Measurements from ENCODE around the gene CDC42BPA. TPM values are rescaled to one million over a fixed set of nuclear protein-coding genes. Genes with fewer than 3 reads are reported as not detected.

Gene CDC42BPA, protein sequence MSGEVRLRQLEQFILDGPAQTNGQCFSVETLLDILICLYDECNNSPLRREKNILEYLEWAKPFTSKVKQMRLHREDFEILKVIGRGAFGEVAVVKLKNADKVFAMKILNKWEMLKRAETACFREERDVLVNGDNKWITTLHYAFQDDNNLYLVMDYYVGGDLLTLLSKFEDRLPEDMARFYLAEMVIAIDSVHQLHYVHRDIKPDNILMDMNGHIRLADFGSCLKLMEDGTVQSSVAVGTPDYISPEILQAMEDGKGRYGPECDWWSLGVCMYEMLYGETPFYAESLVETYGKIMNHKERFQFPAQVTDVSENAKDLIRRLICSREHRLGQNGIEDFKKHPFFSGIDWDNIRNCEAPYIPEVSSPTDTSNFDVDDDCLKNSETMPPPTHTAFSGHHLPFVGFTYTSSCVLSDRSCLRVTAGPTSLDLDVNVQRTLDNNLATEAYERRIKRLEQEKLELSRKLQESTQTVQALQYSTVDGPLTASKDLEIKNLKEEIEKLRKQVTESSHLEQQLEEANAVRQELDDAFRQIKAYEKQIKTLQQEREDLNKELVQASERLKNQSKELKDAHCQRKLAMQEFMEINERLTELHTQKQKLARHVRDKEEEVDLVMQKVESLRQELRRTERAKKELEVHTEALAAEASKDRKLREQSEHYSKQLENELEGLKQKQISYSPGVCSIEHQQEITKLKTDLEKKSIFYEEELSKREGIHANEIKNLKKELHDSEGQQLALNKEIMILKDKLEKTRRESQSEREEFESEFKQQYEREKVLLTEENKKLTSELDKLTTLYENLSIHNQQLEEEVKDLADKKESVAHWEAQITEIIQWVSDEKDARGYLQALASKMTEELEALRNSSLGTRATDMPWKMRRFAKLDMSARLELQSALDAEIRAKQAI (N-terminal part only)
- total RNA-seq = 88.1 and 92.6 TPM in 2 replicates
- 23.6 and 26.1 TPM in 2 replicates for polyA plus RNA-seq
- polyA plus RNA-seq (2011; cell fraction: cytosol; rRNA removed) = 23.8 and 26.7 TPM in 2 replicates
- 64.0 and 65.6 TPM in 2 replicates for polyA plus RNA-seq (2011; cell fraction: nucleus; rRNA removed)
- polyA plus RNA-seq (2012) = 33.5 and 44.2 TPM in 2 replicates
- polyA minus RNA-seq = 106 and 109 TPM in 2 replicates
- 14.7 TPM for polyA minus RNA-seq (2011; cell fraction: cytosol; rRNA and poly(A)+ RNA removed)
- polyA minus RNA-seq (2011; cell fraction: nucleus; rRNA and poly(A)+ RNA removed) = 258 and 326 TPM in 2 replicates
- Bru-seq, nascent RNA = percentile 97 among the genes with signal in this experiment
- BruChase-seq, experiment 1, labeled RNA remaining after a 6-hour chase = percentile 91 among the genes with signal in this experiment
- percentile 95 among the genes with signal in this experiment for BruChase-seq, experiment 2, labeled RNA remaining after a 2-hour chase
- long read RNA-seq, full-length matches to known transcripts = 5 of 38 reads
- long read RNA-seq, partial matches to known transcripts = 12 of 38 reads
- long read RNA-seq, other reads (novel, unspliced or antisense) = 21 of 38 reads

GRCh38 chr1:227318016-227318852 is at the start of gene CDC42BPA:
TSS of gene CDC42BPA (minus strand) at chr1:227318492. CDS start at chr1:227317182, 1,310 bp downstream.
- no peaks in the 10 kb centered on the region for H4K20me1 ChIP-seq (replicated peaks; ENCODE audit: control insufficient read depth, extremely low read depth, insufficient read depth, low read length)
- no peaks in the 10 kb centered on the region for H3K27me3 ChIP-seq (ENCODE audit: control insufficient read depth in 2 of 2, insufficient read depth in 2 of 2, low read length in 2 of 2)
- dilution Hi-C loops (cut with MboI; ENCODE audit: extremely low pct_ligation_motif_present, low sequenced_read_pairs) (loop anchor here (25.0 kb wide), 1 partner anchor 119 kb away; no protein-coding TSS in a partner anchor), intact Hi-C loops (cut with micrococcal nuclease) (loop anchor here (1.0 to 5.0 kb wide), 7 partner anchors 33 to 326 kb away; no protein-coding TSS in a partner anchor)
- CTCF ChIA-PET = interaction anchor here (0.6 to 1.6 kb wide), 10 partner anchors 10 to 186 kb away, joined by 3 to 8 read pairs (median 4); no protein-coding TSS in a partner anchor
- no peaks in the 10 kb centered on the region for H3K9me3 ChIP-seq (replicated peaks; ENCODE audit: control insufficient read depth, insufficient read depth, low read length)
- peaks cover 15% of the 10 kb centered on the region for H3K4me1 ChIP-seq (ENCODE audit: control insufficient read depth, extremely low read depth, insufficient read depth, low read length)
- DNase-seq (ENCODE audit: low read depth, low spot score) (peak; percentile 93), FAIRE-seq (peak; percentile 85)
- peak within 1 kb of the TSS; percentile 99 for H3K9ac ChIP-seq (replicated peaks; ENCODE audit: extremely low read depth, insufficient read depth, low read length)
- peak within 1 kb of the TSS; percentile 96 to 100 (median 97) for H3K4me3 ChIP-seq (replicated peaks in 1 of 3; ENCODE audit: insufficient read depth in 1 of 3, low read depth in 1 of 3, low read length in 3 of 3)
- H2AFZ ChIP-seq (ENCODE audit: low read depth, low read length) = peak within 1 kb of the TSS; percentile 68
- peaks cover 47% of the 10 kb centered on the region for H3K79me2 ChIP-seq (ENCODE audit: control insufficient read depth, insufficient read depth, low read length)
- H3K36me3 ChIP-seq (ENCODE audit: control insufficient read depth in 2 of 2, extremely low read depth in 1 of 2, insufficient read depth in 2 of 2, low read length in 2 of 2) = no peaks in the 10 kb centered on the region
- H3K9me1 ChIP-seq (replicated peaks; ENCODE audit: control insufficient read depth, extremely low read depth, insufficient read depth, low read length) = no peaks in the 10 kb centered on the region
- POLR2A ChIA-PET = interaction anchor here (1.0 to 1.9 kb wide), 4 partner anchors 26 to 111 kb away, joined by 3 to 9 read pairs (median 6); no protein-coding TSS in a partner anchor
- peak within 1 kb of the TSS; percentile 92 for H3K27ac ChIP-seq (ENCODE audit: insufficient read depth, low read depth, low read length)
- TF ChIP-seq EZH2 (IDR thresholded peaks at IDR 0.05; ENCODE audit: borderline replicate concordance, low read depth, low read length, severe bottlenecking) (no peak), MYC (IDR thresholded peaks at IDR 0.05; ENCODE audit: low read depth, low read length) (peak; percentile 34), FOS (IDR thresholded peaks at IDR 0.05; ENCODE audit: borderline replicate concordance, insufficient read depth, low read length) (peak; percentile 8), POLR2AphosphoS5 (IDR thresholded peaks at IDR 0.05; ENCODE audit: insufficient read depth, low read depth, low read length) (peak; percentile 8), POLR2A (IDR thresholded peaks at IDR 0.05; ENCODE audit: low read depth, low read length) (no peak), GATA2 (IDR thresholded peaks at IDR 0.05; ENCODE audit: insufficient read depth, insufficient read length, low read depth, low read length) (no peak), JUN (IDR thresholded peaks at IDR 0.05; ENCODE audit: borderline replicate concordance, insufficient read depth, insufficient read length, low read depth) (no peak), MAX (IDR thresholded peaks at IDR 0.05; ENCODE audit: insufficient read depth, insufficient read length) (no peak)
- TF ChIP-seq, protein P1, sequence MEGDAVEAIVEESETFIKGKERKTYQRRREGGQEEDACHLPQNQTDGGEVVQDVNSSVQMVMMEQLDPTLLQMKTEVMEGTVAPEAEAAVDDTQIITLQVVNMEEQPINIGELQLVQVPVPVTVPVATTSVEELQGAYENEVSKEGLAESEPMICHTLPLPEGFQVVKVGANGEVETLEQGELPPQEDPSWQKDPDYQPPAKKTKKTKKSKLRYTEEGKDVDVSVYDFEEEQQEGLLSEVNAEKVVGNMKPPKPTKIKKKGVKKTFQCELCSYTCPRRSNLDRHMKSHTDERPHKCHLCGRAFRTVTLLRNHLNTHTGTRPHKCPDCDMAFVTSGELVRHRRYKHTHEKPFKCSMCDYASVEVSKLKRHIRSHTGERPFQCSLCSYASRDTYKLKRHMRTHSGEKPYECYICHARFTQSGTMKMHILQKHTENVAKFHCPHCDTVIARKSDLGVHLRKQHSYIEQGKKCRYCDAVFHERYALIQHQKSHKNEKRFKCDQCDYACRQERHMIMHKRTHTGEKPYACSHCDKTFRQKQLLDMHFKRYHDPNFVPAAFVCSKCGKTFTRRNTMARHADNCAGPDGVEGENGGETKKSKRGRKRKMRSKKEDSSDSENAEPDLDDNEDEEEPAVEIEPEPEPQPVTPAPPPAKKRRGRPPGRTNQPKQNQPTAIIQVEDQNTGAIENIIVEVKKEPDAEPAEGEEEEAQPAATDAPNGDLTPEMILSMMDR (IDR thresholded peaks at IDR 0.05; ENCODE audit: extremely low read depth in 1 of 2, insufficient read depth in 1 of 2, low read depth in 1 of 2, low read length in 2 of 2) = no peak
- peak within 1 kb of the TSS; percentile 87 for H3K4me2 ChIP-seq (ENCODE audit: insufficient read depth, low read length)
- TSS peak; percentile 37 for BruUV-seq (replicated peaks)

All from endothelial cell of umbilical vein (primary cell).